Measurements from ENCODE around the gene PLVAP. TPM values are rescaled to one million over a fixed set of nuclear protein-coding genes. Genes with fewer than 3 reads are reported as not detected.
A peak's percentile ranks its signal among the peaks of the same experiment; 100 is the strongest.

The PLVAP gene
- total RNA-seq, 1 donor from 2014 or later = 0.95 TPM

- Mint-ChIP-seq H3K36me3 (ENCODE audit: low read depth, unreplicated experiment) (peaks cover 10% of the 10 kb centered on the region), H3K4me1 (ENCODE audit: low read depth, unreplicated experiment) (peaks cover 9% of the 10 kb centered on the region), H3K4me3 (ENCODE audit: unreplicated experiment) (no peak overlapping the region), H3K27me3 (ENCODE audit: low read depth, unreplicated experiment) (no peaks in the 10 kb centered on the region), H3K27ac (ENCODE audit: unreplicated experiment) (no peak overlapping the region), H3K9me3 (ENCODE audit: unreplicated experiment) (no peaks in the 10 kb centered on the region)
- Histone ChIP-seq H2AFZ (ENCODE audit: low read depth, low read length) (no peak overlapping the region), H3K4me1 (ENCODE audit: insufficient read depth, low read length) (no peaks in the 10 kb centered on the region), H4K20me1 (ENCODE audit: insufficient read depth, low read length) (no peaks in the 10 kb centered on the region), H3K36me3 (ENCODE audit: insufficient read depth, low read length) (no peaks in the 10 kb centered on the region), H3K9me3 (ENCODE audit: insufficient read depth, low read depth, low read length) (no peaks in the 10 kb centered on the region), H3K27ac (ENCODE audit: low read depth, low read length) (no peak overlapping the region), H3K9ac (ENCODE audit: low read length) (no peak overlapping the region), H3K27me3 (ENCODE audit: insufficient read depth, low read length) (peaks cover 29% of the 10 kb centered on the region), H3K4me2 (ENCODE audit: low read length) (no peak overlapping the region), H3K79me2 (ENCODE audit: insufficient read depth, low read length) (no peaks in the 10 kb centered on the region), H3K4me3 (ENCODE audit: insufficient read depth, low read depth, low read length) (no peak overlapping the region)
- TF ChIP-seq CTCF (IDR thresholded peaks at IDR 0.05; ENCODE audit: insufficient read depth, low read depth, low read length) (no peak), EZH2 (IDR thresholded peaks at IDR 0.05; ENCODE audit: insufficient read depth, low read length) (no peak)
- FAIRE-seq = no peak
- no peak for DNase-seq (ENCODE audit: low read depth)
Observed at GRCh38 chr19:17411801-17412200, 34.7 kb upstream of the PLVAP start.

- DNase-seq (ENCODE audit: low read depth) (no peak), FAIRE-seq (no peak)
- Histone ChIP-seq H3K4me3 (ENCODE audit: insufficient read depth, low read depth, low read length) (no peak overlapping the region), H3K4me1 (ENCODE audit: insufficient read depth, low read length) (peaks cover 6% of the 10 kb centered on the region), H3K36me3 (ENCODE audit: insufficient read depth, low read length) (no peaks in the 10 kb centered on the region), H3K27ac (ENCODE audit: low read depth, low read length) (no peak overlapping the region), H3K27me3 (ENCODE audit: insufficient read depth, low read length) (peaks cover 20% of the 10 kb centered on the region), H4K20me1 (ENCODE audit: insufficient read depth, low read length) (no peaks in the 10 kb centered on the region), H3K4me2 (ENCODE audit: low read length) (no peak overlapping the region), H3K9me3 (ENCODE audit: insufficient read depth, low read depth, low read length) (no peaks in the 10 kb centered on the region), H3K9ac (ENCODE audit: low read length) (no peak overlapping the region), H2AFZ (ENCODE audit: low read depth, low read length) (no peak overlapping the region), H3K79me2 (ENCODE audit: insufficient read depth, low read length) (no peaks in the 10 kb centered on the region)
- Mint-ChIP-seq H3K4me1 (ENCODE audit: low read depth, unreplicated experiment) (peaks cover 17% of the 10 kb centered on the region), H3K4me3 (ENCODE audit: unreplicated experiment) (no peak overlapping the region), H3K36me3 (ENCODE audit: low read depth, unreplicated experiment) (peaks cover 4% of the 10 kb centered on the region), H3K9me3 (ENCODE audit: unreplicated experiment) (no peaks in the 10 kb centered on the region), H3K27me3 (ENCODE audit: low read depth, unreplicated experiment) (no peaks in the 10 kb centered on the region), H3K27ac (ENCODE audit: unreplicated experiment) (no peak overlapping the region)
- no peak for TF ChIP-seq CTCF (IDR thresholded peaks at IDR 0.05; ENCODE audit: insufficient read depth, low read depth, low read length)
Observed at GRCh38 chr19:17409990-17410389, 32.8 kb upstream of the PLVAP start.

- H3K27me3 ChIP-seq (ENCODE audit: insufficient read depth, low read length) = no peaks in the 10 kb centered on the region
- no peak overlapping the region for H3K27ac ChIP-seq (ENCODE audit: low read depth, low read length)
- Mint-ChIP-seq H3K36me3 (ENCODE audit: low read depth, unreplicated experiment) (peaks cover 6% of the 10 kb centered on the region), H3K27me3 (ENCODE audit: low read depth, unreplicated experiment) (no peaks in the 10 kb centered on the region), H3K9me3 (ENCODE audit: unreplicated experiment) (no peaks in the 10 kb centered on the region), H3K4me3 (ENCODE audit: unreplicated experiment) (peak overlapping the region; percentile 94), H3K27ac (ENCODE audit: unreplicated experiment) (peak overlapping the region; percentile 38), H3K4me1 (ENCODE audit: low read depth, unreplicated experiment) (peaks cover 15% of the 10 kb centered on the region)
- DNase-seq (ENCODE audit: low read depth) (no peak), FAIRE-seq (no peak)
- no peaks in the 10 kb centered on the region for H4K20me1 ChIP-seq (ENCODE audit: insufficient read depth, low read length)
- no peak overlapping the region for H3K4me2 ChIP-seq (ENCODE audit: low read length)
- H3K9me3 ChIP-seq (ENCODE audit: insufficient read depth, low read depth, low read length) = no peaks in the 10 kb centered on the region
- H3K9ac ChIP-seq (ENCODE audit: low read length) = no peak overlapping the region
- no peaks in the 10 kb centered on the region for H3K79me2 ChIP-seq (ENCODE audit: insufficient read depth, low read length)
- no peak overlapping the region for H2AFZ ChIP-seq (ENCODE audit: low read depth, low read length)
- no peak overlapping the region for H3K4me3 ChIP-seq (ENCODE audit: insufficient read depth, low read depth, low read length)
- peaks cover 6% of the 10 kb centered on the region for H3K4me1 ChIP-seq (ENCODE audit: insufficient read depth, low read length)
- TF ChIP-seq CTCF (IDR thresholded peaks at IDR 0.05; ENCODE audit: insufficient read depth, low read depth, low read length) (no peak), EZH2 (IDR thresholded peaks at IDR 0.05; ENCODE audit: insufficient read depth, low read length) (no peak)
- H3K36me3 ChIP-seq (ENCODE audit: insufficient read depth, low read length) = no peaks in the 10 kb centered on the region
Observed at GRCh38 chr19:17406887-17407196, 29.7 kb upstream of the PLVAP start.
